Activated CD8-positive, alpha-beta memory T cell treated with anti-CD3 and anti-CD28 coated beads for 24 hours (primary cell): Measurements from ENCODE around the gene ZNF44.

Source experiments
- DNase-seq: peaks from one replicate; pipeline ENCODE4 v3.0.0-alpha.2; 2020

Gene ZNF44

DNA sequence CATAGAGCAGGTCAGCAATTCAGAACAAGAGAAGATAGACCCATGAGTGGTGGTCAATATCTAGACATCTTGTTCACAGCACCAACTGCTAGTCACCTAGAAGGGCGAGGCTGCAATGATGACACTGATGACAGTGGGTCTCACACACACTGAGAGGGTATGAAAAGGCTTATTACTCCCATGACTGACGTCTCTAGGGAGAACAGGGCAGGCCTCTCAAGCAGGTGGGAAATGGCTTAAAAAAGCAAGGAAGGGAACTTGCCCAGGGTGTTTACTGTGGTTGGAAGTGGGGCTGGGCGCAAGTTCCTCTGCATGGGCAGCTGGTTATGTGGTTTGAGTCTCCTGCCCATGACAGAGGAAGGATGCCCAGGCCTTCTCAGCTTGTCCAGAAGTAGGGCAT, 33.8 kb downstream of the ZNF44 start:
- no peak for DNase-seq

DNA sequence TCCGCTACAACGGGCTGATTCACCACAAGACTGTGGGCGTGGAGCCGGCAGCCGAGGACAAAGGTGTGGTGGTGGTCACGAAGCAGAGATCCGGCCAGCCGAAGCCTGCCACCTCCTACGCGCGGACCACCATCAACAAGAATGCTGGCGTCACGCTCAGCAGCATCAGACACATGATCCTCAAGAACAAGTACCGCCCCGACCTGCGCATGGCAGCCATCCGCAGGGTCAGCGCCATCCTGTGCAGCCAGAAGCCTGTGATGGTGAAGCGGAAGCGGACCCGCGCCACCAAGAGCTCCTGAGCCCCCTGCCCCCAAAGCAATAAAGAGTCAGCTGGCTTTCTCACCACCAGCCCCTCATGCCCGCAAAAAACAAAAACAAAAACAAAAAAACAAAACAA, 34.4 kb downstream of the ZNF44 start:
- no peak for DNase-seq

DNA sequence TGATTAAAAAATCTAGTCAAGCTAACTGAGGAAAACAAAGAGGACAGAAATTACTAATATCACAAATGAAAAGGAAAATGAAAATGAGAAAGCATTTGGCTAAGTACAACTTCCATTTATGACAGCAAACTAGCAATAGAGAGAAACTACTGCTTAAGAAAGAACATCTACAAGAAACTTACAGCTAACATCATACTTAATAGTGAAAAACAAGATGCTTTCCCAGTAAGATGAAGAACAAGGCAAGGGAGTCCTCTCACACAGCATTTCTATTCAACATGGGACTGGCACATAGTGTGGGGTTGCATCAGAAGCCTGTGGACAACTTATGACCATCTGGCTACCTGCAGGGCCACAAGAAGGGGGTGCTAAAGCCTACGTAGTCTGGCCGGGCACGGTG, 39.3 kb downstream of the ZNF44 start:
- DNase-seq, result no peak

DNA sequence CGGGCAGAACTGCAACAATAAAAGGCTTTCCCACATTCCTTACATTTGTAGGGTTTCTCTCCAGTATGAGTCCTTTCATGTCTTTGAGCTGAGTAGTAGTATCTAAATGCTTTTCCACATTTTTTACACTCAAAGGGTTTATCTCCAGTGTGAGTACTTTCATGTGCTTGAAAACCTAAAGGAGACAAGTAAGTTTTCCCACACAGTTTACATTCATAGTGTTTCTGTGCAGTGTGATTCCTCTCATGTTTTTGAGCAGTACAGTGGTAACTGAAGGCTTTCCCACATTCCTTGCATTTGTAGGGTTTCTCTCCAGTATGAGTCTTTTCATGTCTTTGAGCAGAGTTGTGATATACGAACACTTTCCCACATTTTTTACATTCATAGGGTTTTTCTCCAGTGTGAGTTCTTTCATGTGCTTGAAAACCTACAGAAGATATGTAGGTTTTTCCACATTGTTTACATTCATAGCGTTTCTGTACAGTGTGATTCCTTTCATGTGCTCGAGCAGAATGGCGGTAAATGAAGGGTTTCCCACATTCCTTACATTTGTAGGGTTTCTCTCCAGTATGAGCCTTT, 47.0 kb downstream of the ZNF44 start:
- no peak for DNase-seq

DNA sequence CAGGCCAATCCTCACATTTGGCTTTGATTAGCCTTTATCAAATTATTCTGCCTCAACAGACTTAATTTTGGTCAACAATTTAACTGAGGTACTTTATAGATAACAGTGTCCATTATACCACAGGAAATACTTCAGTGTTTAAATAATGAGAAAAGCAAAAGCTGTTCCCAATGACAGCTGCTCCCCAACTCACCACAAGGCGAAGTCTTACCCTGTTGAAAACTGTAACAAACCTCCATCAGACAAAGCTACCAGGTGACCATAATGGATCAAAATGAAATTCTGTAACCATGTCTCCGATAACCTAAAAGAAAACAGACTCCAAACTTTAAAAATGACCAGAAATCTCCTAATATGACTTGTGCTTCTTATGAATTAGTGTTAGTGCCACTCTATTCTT, 50.3 kb downstream of the ZNF44 start:
- DNase-seq, result no peak

DNA sequence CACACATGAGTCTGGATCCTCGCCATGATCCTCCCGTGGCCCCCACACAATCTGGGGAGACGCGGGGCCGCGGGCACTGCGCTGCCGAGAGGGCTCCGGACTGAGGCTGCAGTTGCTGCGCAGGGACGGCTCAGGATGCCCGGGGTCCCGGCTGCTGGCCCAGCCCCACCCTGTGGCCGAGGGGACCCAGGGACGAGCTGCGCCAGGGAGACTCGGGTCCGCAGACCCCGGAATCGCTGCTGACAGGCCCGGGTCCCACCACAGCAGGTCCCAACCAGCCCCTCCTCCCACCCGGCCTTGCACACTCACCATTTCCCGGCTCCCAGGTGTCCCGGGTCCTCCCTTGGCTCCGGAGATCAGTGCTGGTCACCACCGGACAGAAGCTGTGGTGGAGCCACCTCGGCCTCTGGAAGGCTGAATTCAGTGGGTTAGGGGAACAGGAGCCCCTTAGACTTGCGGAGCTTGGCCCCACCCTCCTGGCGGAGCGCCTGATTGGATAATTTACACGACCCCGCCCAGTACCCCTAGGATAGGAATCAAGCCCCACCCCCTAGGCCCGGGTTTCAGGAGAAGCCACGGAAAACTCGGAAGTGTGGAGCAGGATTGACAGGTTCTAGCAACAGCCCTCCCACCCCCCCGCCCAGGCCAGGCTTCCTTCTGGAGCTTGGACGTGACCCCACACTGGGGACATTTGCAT, 57.4 kb downstream of the ZNF44 start:
- no peak for DNase-seq

DNA sequence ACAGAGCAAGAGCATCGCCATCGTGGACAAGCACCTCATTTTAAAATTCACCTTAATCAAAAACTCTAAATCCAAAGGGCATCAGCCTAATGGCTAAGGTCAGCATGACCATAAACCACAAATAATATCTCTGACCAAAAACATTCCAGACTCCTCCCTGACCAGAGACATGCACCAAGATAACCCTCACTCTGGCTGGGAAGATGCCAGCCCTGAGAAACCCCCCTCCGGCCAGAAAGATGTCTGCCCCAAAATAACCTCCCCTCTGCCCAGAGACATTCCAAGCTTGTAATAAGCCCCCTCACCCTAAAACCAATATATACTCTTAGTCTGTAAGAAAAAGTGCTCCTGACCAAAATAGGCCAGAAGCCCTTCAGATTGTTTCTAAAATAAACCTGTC, 61.7 kb downstream of the ZNF44 start:
- DNase-seq, result no peak

DNA sequence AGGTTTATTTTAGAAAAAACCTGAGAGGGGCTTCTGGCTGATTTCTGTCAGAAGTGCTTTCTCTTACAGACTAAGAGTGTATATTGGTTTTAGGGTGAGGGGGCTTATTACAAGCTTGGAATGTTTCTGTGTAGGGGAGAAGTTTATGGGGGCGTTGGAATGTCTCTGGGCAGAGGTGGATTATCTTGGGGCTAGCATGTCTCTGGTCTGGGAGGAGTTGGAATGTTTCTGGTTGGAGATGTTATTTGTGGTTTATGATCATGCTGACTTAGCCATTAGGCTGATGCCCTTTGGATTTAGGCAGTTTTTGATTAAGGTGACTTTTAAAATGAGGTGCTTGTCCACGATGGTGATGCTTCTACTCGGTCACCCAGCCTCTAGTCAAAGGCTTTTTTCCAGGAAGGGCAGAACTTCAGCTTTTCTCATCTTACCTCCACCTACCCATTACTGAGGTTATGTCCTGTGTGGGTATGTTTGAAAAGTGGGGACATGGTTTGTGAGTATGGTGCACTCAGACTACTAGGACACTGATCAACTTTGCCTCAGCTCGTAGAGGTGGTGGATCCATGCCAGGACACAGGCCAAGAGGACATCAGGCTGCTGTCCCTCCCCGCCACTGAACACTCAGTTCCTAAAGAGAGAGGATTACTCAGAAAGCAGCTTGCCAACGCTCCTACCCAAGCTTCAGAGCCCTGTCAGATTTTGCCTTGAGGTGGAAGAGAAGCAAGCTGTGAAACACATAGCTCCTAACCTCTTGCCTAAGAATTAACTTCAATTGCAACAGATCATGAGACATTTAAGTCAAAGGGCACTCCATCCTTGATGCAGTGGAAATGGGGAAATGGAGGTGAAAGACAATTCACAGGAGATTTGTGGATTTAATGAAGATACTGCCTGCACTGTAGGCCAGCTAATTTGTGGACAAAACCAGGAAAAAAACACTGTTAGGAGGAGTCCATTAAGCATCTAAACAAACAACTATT, 63.6 kb downstream of the ZNF44 start:
- no peak for DNase-seq

DNA sequence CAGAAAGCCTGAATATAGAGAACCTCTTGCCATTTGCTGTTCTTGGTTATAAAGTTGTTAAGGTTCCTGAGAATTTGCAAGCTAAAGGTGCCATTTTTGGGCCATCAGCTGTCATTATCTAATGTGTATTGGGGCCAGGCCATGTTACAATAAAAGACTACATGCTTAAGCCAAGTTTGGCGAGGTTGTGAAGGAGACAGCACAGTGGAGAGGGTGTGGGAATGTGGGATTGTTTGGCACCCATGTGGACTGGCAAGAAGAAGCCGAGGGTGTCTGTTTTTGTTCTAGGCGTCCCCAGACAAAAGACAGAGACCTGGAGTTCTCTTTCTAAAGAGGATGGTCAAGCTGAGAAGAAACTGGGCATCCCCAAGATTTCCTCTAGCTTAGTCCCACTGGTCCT, 64.7 kb downstream of the ZNF44 start:
- DNase-seq, result no peak

DNA sequence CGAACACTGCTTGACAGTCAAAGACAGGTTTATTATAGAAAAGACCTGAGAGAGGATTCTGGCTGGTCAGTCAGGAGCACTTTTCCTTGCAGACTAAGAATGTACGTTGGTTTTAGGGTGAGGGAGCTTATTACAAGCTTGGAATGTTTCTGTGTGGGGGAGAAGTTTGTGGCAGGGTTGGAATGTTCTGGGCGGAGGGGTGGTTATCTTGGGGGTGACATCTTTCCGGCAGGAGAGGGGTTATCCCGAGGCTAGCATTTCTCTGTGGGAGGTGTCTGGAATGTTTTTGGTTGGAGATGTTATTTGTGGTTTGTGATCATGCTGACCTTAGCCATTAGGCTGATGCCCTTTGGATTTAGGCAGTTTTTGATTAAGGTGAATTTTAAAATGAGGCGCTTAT, 70.0 kb downstream of the ZNF44 start:
- no peak for DNase-seq

DNA sequence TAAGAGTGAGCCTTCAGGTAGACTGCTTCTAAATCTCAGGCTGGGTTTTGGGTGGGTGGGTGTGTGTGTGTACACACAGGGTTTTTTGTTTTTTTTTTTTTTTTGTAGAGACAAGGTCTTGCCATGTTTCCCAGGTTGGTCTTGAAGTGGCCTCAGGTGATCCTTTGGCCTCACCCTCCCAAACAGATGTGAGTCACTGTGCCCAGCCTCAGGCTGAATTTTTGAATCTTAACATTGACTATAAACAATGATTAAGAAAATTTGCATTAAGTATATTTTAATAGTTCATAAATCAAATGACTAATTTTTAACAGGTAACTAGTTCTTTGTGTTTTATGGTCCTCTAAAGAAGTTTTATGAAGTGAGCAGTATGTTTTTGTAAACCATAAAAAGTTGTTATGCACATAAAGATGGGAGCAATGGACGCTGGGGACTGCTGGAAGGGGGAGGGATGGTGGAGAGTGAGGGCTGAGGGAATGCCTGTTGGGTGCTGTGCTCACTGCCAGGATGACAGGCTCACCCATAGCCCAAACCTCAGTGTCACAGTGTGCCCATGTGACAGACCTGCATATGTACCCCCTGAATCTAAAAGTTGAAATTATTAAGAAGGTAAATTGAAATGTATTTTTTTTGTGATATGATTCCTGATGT, 71.6 kb downstream of the ZNF44 start:
- no peak for DNase-seq
